ENCODE results near the gene AP1M2.

Gene AP1M2

DNA sequence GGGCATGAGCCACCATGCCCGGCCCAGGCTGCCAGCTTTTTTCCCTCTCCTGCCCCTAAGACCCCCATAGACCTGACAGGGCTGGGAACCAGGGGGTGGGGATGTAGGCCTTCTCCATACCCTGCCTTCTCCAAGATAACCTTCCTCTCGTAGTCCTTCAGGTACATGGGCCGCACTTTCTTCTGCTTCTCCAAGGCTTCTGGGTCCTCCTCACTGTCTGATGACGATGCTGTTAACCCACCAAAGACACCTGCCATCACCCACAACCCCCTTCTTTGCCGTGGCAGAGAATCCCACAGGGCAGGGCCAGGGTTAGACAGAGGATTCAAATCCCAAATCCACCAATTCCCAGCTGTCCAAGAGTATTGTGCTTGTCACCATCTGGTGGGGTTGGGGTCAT is 24.5 kb downstream of the AP1M2 start:
- H3K4me1 ChIP-seq (ENCODE audit: control insufficient read depth, insufficient read depth, low read length) = peaks cover 10% of the 10 kb centered on the region
- H3K36me3 ChIP-seq (ENCODE audit: control insufficient read depth in 2 of 2, insufficient read depth in 1 of 2, low read length in 2 of 2) = peaks cover 22 to 54% of the 10 kb centered on the region in 2 experiments; a peak in 2 of 3 replicates
- ChIA-PET CTCF (interaction anchor here (0.6 to 1.7 kb wide), 4 partner anchors 10 to 146 kb away, joined by 3 to 4 read pairs (median 4); no protein-coding TSS in a partner anchor), POLR2A (interaction anchor here (0.6 to 2.1 kb wide), 3 partner anchors 10 to 411 kb away, joined by 4 to 14 read pairs (median 4); no protein-coding TSS in a partner anchor)
- TF ChIP-seq ZSCAN30 (tag by site-specific recombination; IDR thresholded peaks at IDR 0.05) (no peak), ZIC2 (tag by site-specific recombination; IDR thresholded peaks at IDR 0.05) (no peak), ZNF140 (tag by site-specific recombination; IDR thresholded peaks at IDR 0.05) (no peak), SP3 (tag by site-specific recombination; IDR thresholded peaks at IDR 0.05) (no peak), ZNF548 (tag by site-specific recombination; IDR thresholded peaks at IDR 0.05) (no peak), ZNF624 (tag by site-specific recombination; IDR thresholded peaks at IDR 0.05) (no peak), ZNF501 (tag by site-specific recombination; IDR thresholded peaks at IDR 0.05) (no peak), ZNF404 (tag by site-specific recombination; IDR thresholded peaks at IDR 0.05) (no peak)
- TF ChIP-seq, protein P1, sequence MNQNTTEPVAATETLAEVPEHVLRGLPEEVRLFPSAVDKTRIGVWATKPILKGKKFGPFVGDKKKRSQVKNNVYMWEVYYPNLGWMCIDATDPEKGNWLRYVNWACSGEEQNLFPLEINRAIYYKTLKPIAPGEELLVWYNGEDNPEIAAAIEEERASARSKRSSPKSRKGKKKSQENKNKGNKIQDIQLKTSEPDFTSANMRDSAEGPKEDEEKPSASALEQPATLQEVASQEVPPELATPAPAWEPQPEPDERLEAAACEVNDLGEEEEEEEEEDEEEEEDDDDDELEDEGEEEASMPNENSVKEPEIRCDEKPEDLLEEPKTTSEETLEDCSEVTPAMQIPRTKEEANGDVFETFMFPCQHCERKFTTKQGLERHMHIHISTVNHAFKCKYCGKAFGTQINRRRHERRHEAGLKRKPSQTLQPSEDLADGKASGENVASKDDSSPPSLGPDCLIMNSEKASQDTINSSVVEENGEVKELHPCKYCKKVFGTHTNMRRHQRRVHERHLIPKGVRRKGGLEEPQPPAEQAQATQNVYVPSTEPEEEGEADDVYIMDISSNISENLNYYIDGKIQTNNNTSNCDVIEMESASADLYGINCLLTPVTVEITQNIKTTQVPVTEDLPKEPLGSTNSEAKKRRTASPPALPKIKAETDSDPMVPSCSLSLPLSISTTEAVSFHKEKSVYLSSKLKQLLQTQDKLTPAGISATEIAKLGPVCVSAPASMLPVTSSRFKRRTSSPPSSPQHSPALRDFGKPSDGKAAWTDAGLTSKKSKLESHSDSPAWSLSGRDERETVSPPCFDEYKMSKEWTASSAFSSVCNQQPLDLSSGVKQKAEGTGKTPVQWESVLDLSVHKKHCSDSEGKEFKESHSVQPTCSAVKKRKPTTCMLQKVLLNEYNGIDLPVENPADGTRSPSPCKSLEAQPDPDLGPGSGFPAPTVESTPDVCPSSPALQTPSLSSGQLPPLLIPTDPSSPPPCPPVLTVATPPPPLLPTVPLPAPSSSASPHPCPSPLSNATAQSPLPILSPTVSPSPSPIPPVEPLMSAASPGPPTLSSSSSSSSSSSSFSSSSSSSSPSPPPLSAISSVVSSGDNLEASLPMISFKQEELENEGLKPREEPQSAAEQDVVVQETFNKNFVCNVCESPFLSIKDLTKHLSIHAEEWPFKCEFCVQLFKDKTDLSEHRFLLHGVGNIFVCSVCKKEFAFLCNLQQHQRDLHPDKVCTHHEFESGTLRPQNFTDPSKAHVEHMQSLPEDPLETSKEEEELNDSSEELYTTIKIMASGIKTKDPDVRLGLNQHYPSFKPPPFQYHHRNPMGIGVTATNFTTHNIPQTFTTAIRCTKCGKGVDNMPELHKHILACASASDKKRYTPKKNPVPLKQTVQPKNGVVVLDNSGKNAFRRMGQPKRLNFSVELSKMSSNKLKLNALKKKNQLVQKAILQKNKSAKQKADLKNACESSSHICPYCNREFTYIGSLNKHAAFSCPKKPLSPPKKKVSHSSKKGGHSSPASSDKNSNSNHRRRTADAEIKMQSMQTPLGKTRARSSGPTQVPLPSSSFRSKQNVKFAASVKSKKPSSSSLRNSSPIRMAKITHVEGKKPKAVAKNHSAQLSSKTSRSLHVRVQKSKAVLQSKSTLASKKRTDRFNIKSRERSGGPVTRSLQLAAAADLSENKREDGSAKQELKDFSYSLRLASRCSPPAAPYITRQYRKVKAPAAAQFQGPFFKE (tag by site-specific recombination; IDR thresholded peaks at IDR 0.05; ENCODE audit: borderline replicate concordance) = no peak
- H3K4me3 ChIP-seq (ENCODE audit: low read depth, low read length) = no peak overlapping the region
- no peak overlapping the region for H3K27ac ChIP-seq (ENCODE audit: extremely low read depth, low read depth, low read length)
- H3K9me3 ChIP-seq (ENCODE audit: control insufficient read depth, insufficient read depth, low read depth, low read length) = no peaks in the 10 kb centered on the region

DNA sequence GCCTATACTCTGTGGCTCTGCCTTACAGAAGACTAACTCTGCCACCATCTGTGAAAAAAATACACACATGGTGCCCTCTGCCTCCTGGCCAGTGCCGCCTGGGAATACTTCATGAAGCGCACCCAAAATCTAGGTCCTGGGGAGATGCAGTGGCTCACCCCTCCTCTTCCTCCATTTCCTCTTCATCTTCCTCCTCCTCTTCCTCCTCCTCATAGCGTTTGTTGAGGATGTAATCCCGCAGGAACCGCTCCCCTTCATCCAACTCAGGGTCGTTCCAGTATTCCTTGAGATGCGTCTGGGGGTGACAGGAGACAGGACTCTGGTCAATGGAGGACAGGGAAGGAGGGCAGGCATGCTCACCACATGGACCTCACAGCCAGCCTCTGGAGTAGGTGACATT is 27.0 kb downstream of the AP1M2 start:
- Histone ChIP-seq H3K36me3 (ENCODE audit: control insufficient read depth in 2 of 2, insufficient read depth in 1 of 2, low read length in 2 of 2) (peaks cover 29 to 74% of the 10 kb centered on the region in 2 experiments; a peak in 2 of 3 replicates), H3K4me1 (ENCODE audit: control insufficient read depth, insufficient read depth, low read length) (peaks cover 4% of the 10 kb centered on the region; the same call in 1 of the 2 replicates), H3K9me3 (ENCODE audit: control insufficient read depth, insufficient read depth, low read depth, low read length) (no peaks in the 10 kb centered on the region), H3K4me3 (ENCODE audit: low read depth, low read length) (no peak overlapping the region), H3K27ac (ENCODE audit: extremely low read depth, low read depth, low read length) (no peak overlapping the region)
- TF ChIP-seq ZFP37 (tag by site-specific recombination; IDR thresholded peaks at IDR 0.05) = no peak
- TF ChIP-seq, protein P2, sequence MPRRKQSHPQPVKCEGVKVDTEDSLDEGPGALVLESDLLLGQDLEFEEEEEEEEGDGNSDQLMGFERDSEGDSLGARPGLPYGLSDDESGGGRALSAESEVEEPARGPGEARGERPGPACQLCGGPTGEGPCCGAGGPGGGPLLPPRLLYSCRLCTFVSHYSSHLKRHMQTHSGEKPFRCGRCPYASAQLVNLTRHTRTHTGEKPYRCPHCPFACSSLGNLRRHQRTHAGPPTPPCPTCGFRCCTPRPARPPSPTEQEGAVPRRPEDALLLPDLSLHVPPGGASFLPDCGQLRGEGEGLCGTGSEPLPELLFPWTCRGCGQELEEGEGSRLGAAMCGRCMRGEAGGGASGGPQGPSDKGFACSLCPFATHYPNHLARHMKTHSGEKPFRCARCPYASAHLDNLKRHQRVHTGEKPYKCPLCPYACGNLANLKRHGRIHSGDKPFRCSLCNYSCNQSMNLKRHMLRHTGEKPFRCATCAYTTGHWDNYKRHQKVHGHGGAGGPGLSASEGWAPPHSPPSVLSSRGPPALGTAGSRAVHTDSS (tag by site-specific recombination; IDR thresholded peaks at IDR 0.05) = peak; percentile 91
- CTCF ChIA-PET = interaction anchor here (1.0 kb wide), 1 partner anchor 54 kb away, joined by 3 read pairs; no protein-coding TSS in a partner anchor
- POLR2A ChIA-PET = no interaction called here

DNA sequence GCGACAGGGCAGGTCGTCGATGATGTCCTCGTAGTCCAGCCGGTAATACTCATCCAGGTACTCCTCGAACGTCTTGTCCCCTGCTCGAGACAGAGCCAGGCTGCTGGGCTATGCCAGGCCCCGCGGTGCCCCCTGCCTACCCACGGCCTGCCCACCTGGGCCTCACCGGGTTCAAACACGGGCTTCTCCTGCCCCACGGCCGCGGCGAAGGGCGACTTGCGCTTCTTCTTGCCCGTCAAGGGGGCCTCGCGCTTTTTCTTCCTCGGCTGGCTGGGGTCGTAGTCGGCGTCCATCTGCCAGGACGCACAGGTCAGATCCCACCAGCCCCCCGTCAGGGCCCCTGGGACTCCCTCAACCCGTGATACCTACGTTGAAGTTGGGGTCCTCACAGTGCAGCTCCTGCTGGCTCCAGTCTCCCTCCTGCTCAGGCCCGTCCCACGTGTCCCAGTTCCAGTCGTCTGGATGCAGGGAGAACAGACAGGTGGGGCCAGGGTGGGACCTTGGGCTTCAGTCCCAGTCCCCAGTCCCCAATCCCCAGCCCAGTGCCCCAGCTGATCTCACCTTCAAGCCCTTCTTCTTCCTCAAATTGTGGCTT is 29.4 kb downstream of the AP1M2 start:
- TF ChIP-seq, protein P3, sequence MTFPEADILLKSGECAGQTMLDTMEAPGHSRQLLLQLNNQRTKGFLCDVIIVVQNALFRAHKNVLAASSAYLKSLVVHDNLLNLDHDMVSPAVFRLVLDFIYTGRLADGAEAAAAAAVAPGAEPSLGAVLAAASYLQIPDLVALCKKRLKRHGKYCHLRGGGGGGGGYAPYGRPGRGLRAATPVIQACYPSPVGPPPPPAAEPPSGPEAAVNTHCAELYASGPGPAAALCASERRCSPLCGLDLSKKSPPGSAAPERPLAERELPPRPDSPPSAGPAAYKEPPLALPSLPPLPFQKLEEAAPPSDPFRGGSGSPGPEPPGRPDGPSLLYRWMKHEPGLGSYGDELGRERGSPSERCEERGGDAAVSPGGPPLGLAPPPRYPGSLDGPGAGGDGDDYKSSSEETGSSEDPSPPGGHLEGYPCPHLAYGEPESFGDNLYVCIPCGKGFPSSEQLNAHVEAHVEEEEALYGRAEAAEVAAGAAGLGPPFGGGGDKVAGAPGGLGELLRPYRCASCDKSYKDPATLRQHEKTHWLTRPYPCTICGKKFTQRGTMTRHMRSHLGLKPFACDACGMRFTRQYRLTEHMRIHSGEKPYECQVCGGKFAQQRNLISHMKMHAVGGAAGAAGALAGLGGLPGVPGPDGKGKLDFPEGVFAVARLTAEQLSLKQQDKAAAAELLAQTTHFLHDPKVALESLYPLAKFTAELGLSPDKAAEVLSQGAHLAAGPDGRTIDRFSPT (tag by site-specific recombination; IDR thresholded peaks at IDR 0.05) = peak; percentile 40; the same call in 1 of the 2 replicates
- no peak for TF ChIP-seq ZNF335 (tag by site-specific recombination; conservative IDR thresholded peaks at IDR 0.05)
- no peaks in the 10 kb centered on the region for H3K9me3 ChIP-seq (ENCODE audit: control insufficient read depth, insufficient read depth, low read depth, low read length)
- CTCF ChIA-PET = interaction anchor here (1.0 kb wide), 1 partner anchor 142 kb away, joined by 5 read pairs; no protein-coding TSS in a partner anchor
- POLR2A ChIA-PET = no interaction called here
- peaks cover 24 to 90% of the 10 kb centered on the region in 2 experiments; a peak in 2 of 3 replicates for H3K36me3 ChIP-seq (ENCODE audit: control insufficient read depth in 2 of 2, insufficient read depth in 1 of 2, low read length in 2 of 2)
- H3K4me3 ChIP-seq (ENCODE audit: low read depth, low read length) = no peak overlapping the region
- H3K27ac ChIP-seq (ENCODE audit: extremely low read depth, low read depth, low read length) = no peak overlapping the region
- H3K4me1 ChIP-seq (ENCODE audit: control insufficient read depth, insufficient read depth, low read length) = no peaks in the 10 kb centered on the region
